ENCODE data around the gene ZSCAN4.

The ZSCAN4 gene

DNA sequence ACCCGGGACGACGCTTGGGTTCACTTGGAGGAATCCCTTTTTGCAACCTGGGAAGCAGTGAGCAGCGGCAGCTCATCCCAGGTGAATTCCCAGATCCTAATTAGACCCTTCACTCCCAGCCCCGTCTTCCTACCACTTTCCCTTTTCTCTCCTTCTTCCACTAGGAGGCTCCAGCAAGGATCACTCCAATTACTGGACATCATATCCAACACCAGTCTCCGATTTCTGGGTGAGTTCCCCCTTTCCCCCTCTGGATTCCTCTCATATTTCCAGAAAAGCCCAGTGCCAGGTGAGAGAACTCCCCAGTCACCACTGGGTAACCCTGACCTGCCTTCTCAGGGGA lies 17.1 kb upstream of the ZSCAN4 start:
- H3K9me3 ChIP-seq: peaks cover 16% of the 10 kb centered on the region
- H3K4me1 ChIP-seq (ENCODE audit: control insufficient read depth in 1 of 2, insufficient read depth in 1 of 2, low read depth in 1 of 2, low read length in 1 of 2): no peaks in the 10 kb centered on the region
- no peak overlapping the region for H3K27ac ChIP-seq
- TF ChIP-seq, protein P1, sequence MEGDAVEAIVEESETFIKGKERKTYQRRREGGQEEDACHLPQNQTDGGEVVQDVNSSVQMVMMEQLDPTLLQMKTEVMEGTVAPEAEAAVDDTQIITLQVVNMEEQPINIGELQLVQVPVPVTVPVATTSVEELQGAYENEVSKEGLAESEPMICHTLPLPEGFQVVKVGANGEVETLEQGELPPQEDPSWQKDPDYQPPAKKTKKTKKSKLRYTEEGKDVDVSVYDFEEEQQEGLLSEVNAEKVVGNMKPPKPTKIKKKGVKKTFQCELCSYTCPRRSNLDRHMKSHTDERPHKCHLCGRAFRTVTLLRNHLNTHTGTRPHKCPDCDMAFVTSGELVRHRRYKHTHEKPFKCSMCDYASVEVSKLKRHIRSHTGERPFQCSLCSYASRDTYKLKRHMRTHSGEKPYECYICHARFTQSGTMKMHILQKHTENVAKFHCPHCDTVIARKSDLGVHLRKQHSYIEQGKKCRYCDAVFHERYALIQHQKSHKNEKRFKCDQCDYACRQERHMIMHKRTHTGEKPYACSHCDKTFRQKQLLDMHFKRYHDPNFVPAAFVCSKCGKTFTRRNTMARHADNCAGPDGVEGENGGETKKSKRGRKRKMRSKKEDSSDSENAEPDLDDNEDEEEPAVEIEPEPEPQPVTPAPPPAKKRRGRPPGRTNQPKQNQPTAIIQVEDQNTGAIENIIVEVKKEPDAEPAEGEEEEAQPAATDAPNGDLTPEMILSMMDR (IDR thresholded peaks at IDR 0.05): no peak
- no peak overlapping the region for H3K4me3 ChIP-seq (ENCODE audit: low read depth in 1 of 2, low read length in 1 of 2)
- no peaks in the 10 kb centered on the region for H3K36me3 ChIP-seq
- no peaks in the 10 kb centered on the region for H3K27me3 ChIP-seq

DNA sequence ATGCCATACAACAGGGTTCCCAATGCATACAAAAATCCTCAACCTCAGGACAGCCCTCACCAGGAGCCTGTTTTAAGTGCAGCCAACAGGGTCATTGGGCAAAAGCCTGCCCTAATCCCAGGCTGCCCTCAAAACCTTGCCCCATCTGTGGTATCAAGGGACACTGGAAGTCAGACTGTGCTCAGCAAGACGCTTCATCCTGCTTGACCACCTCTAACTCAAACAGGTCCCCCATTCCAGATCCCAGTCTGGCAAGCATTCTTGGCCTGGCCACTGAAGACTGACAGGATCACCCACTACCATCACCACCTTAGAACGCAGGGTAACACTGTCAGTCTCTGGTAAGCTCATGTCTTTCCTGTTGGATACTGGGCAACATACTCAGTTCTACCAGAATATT lies 15.0 kb upstream of the ZSCAN4 start:
- Histone ChIP-seq H3K27ac (no peak overlapping the region), H3K27me3 (no peaks in the 10 kb centered on the region), H3K4me3 (ENCODE audit: low read depth in 1 of 2, low read length in 1 of 2) (no peak overlapping the region), H3K9me3 (peaks cover 11% of the 10 kb centered on the region), H3K4me1 (ENCODE audit: control insufficient read depth in 1 of 2, insufficient read depth in 1 of 2, low read depth in 1 of 2, low read length in 1 of 2) (no peaks in the 10 kb centered on the region), H3K36me3 (no peaks in the 10 kb centered on the region)
- TF ChIP-seq, protein P1 (IDR thresholded peaks at IDR 0.05): no peak

DNA sequence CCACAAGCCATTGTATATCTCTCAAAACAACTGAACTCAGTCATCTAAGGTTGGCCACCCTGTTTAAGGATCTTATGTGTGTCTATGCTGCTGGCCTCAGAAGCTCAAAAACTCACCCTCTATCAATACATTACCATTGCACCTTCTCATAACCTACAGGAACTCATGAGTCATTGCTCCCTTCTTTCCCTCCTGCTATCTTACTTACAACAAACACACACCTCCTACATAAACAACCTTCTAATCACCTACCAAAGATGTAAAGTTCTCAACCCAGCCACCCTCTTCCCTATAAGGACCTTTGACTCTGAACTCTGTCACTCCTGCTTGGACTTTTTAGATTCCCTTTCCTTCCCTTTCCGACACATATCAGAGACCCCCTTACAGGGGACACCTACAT lies 13.3 kb upstream of the ZSCAN4 start:
- no peaks in the 10 kb centered on the region for H3K4me1 ChIP-seq (ENCODE audit: control insufficient read depth in 1 of 2, insufficient read depth in 1 of 2, low read depth in 1 of 2, low read length in 1 of 2)
- TF ChIP-seq, protein P1 (IDR thresholded peaks at IDR 0.05): no peak
- H3K9me3 ChIP-seq: peaks cover 9% of the 10 kb centered on the region
- peaks cover 14% of the 10 kb centered on the region for H3K27me3 ChIP-seq
- no peak overlapping the region for H3K4me3 ChIP-seq (ENCODE audit: low read depth in 1 of 2, low read length in 1 of 2)
- no peaks in the 10 kb centered on the region for H3K36me3 ChIP-seq
- no peak overlapping the region for H3K27ac ChIP-seq

DNA sequence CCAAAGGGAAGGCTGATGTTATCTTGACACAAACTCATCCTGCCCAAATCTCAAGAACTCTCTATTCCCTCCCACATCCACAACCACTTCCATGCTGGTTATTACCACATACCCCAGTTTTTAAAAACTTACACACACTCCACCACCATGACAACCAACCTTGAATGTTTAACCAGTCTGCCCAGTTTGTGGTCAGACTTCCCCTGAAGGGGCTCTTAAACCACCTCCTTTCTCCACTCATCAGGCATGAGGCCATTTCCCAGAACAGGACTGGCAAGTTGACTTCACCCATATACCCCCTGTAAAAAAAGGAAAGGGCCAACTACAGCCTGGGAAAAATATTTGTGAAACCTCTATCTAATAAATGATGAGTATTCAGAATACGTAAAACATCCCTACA lies 12.4 kb upstream of the ZSCAN4 start:
- Histone ChIP-seq H3K27me3 (peaks cover 23% of the 10 kb centered on the region), H3K4me3 (ENCODE audit: low read depth in 1 of 2, low read length in 1 of 2) (no peak overlapping the region), H3K27ac (no peak overlapping the region), H3K36me3 (no peaks in the 10 kb centered on the region), H3K9me3 (peaks cover 9% of the 10 kb centered on the region), H3K4me1 (ENCODE audit: control insufficient read depth in 1 of 2, insufficient read depth in 1 of 2, low read depth in 1 of 2, low read length in 1 of 2) (no peaks in the 10 kb centered on the region)
- TF ChIP-seq, protein P1 (IDR thresholded peaks at IDR 0.05): no peak

DNA sequence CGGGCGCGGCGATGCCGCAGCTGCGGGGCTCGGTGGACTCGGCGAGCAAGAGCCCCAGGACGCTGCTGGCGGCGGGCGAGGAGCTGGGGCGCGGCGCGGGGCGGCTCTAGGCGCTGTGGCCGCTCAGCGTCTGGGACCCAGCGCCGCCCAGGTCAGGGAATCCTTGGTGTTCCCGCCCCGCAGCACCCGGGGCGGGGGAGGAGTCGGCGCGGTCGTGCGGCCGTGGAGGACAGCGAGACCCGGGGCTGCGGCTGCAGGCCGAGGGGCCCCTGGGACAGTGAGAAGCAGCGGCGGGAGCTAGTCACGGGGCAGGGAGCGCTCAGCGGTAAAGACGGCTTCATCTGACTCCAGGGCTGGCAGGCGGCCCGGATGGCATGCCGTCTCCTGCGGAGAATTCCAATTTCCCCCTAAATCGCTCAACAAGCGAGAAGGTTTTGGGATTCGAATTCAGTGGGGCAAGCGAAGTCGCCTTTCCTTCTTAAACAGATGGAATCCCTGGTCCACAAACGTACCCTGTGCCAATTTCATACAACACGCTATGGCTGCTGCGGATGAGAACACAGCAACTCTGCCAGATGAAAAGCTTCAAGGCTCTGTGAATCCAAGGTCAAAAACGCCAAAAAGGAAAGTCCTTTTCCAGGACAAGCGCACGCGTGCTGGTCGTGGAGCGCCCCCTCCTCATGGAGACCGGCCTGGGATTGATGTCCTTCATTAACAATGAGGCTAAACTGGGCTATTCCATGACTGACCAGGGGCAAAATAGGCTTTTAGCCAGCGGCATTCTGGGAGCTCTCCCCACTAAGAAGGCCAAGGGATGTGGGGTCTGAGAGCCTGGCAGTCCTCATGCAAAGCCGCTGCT lies 4.2 kb upstream of the ZSCAN4 start:
- Histone ChIP-seq H3K36me3 (no peaks in the 10 kb centered on the region), H3K27ac (no peak overlapping the region), H3K9me3 (no peaks in the 10 kb centered on the region), H3K4me1 (ENCODE audit: control insufficient read depth in 1 of 2, insufficient read depth in 1 of 2, low read depth in 1 of 2, low read length in 1 of 2) (no peaks in the 10 kb centered on the region), H3K27me3 (peaks cover 78% of the 10 kb centered on the region), H3K4me3 (ENCODE audit: low read depth in 1 of 2, low read length in 1 of 2) (no peak overlapping the region)
- TF ChIP-seq, protein P1 (IDR thresholded peaks at IDR 0.05): no peak

Data from neutrophil (primary cell).